A673 (cell line): ENCODE data around the gene GLIPR1L1. TPM values are rescaled to one million over a fixed set of nuclear protein-coding genes. Genes with fewer than 3 reads are reported as not detected.

Experiments used
- BruUV-seq: library from RNA; stranded (reverse); fragments of 400-500 nt; replicated peaks from 2 replicates; lab custom pipeline; 2021; lab: Mats Ljungman, UMichigan
- CTCF ChIA-PET: fragments of 300-600 bp; sonication (Branson Sonifier 250); formaldehyde crosslinking; loops from one replicate; lab custom pipeline; 2022; ENCODE audit warnings: antibody characterized with exemption; lab: Charles Lee
- POLR2A ChIA-PET: fragments of 300-600 bp; sonication (Branson Sonifier 250); formaldehyde crosslinking; loops from one replicate; lab custom pipeline; 2022; ENCODE audit warnings: antibody characterized with exemption; ENCODE audit not compliant: low non-redundant PET; lab: Charles Lee
- DNase-seq: peaks from one replicate; pipeline ENCODE4 v3.0.0-alpha.2; 2015; ENCODE audit warnings: low spot score
- H3K27ac ChIP-seq: fragments of 200-600 bp; sonication (generic); 2 replicates; pipeline ENCODE4 v1.5.1; 2016; ENCODE audit warnings: mixed run types, low read depth, mild to moderate bottlenecking, mixed read lengths, antibody characterized with exemption, low read length; ENCODE audit not compliant: poor library complexity, severe bottlenecking
- H3K27me3 ChIP-seq: fragments of 200-600 bp; sonication (generic); replicated peaks from 2 replicates; pipeline ENCODE4 v1.6.1; 2017; ENCODE audit warnings: mixed run types, low read depth, mild to moderate bottlenecking, mixed read lengths, antibody characterized with exemption, low read length; ENCODE audit not compliant: insufficient read depth, poor library complexity
- H3K36me3 ChIP-seq: fragments of 200-600 bp; sonication (generic); 2 replicates; pipeline ENCODE4 v1.6.1; 2016; ENCODE audit warnings: mixed run types, mild to moderate bottlenecking, mixed read lengths, antibody characterized with exemption, low read length; ENCODE audit not compliant: insufficient read depth, poor library complexity, severe bottlenecking
- H3K4me1 ChIP-seq: fragments of 200-600 bp; sonication (generic); 2 replicates; pipeline ENCODE4 v1.6.1; 2017; ENCODE audit warnings: mixed run types, mild to moderate bottlenecking, mixed read lengths, antibody characterized with exemption, low read length; ENCODE audit not compliant: insufficient read depth, poor library complexity, severe bottlenecking
- H3K4me3 ChIP-seq: fragments of 200-600 bp; sonication (generic); 2 replicates; pipeline ENCODE4 v1.5.1; 2016; ENCODE audit warnings: low read depth, mixed run types, mild to moderate bottlenecking, mixed read lengths, low read length; ENCODE audit not compliant: poor library complexity, severe bottlenecking
- H3K9me3 ChIP-seq: fragments of 200-600 bp; sonication (generic); 2 replicates; pipeline ENCODE4 v1.6.1; 2016; ENCODE audit warnings: mixed run types, low read depth, mild to moderate bottlenecking, mixed read lengths, antibody characterized with exemption, low read length; ENCODE audit not compliant: poor library complexity, severe bottlenecking
- CTCF ChIP-seq: fragments of 300-800, 200-600 bp; sonication (generic); conservative IDR thresholded peaks from 2 replicates; pipeline ENCODE4 v1.5.1; 2017; ENCODE audit warnings: low read depth, mild to moderate bottlenecking, antibody characterized with exemption, low read length, moderate library complexity, mixed read lengths
- EZH2 ChIP-seq: fragments of 200-600 bp; sonication (generic); IDR thresholded peaks from 2 replicates; pipeline ENCODE4 v1.6.1; 2017; ENCODE audit warnings: borderline replicate concordance, low read depth, mild to moderate bottlenecking, mixed read lengths, antibody characterized with exemption, low read length; ENCODE audit not compliant: poor library complexity, severe bottlenecking
- intact Hi-C: fragments of 100-400 bp; cut with micrococcal nuclease; formaldehyde crosslinking; loops from one replicate; pipeline ENCODE4 v1.10.0; 2022; ENCODE audit not compliant: unreplicated experiment
- total RNA-seq: library from RNA; stranded (reverse); gene quantifications from 2 replicates; pipeline ENCODE4 v1.2.3, GENCODE V29; 2021

Gene GLIPR1L1
- total RNA-seq, 1 experiment from 2014 or later = not detected

- ChIA-PET CTCF (no interaction called here), POLR2A (no interaction called here)
- H3K36me3 ChIP-seq = no peaks in the 10 kb centered on the region
- intact Hi-C loops = no loop called here
- no peak for DNase-seq
- no peaks in the 10 kb centered on the region for H3K4me1 ChIP-seq
- H3K27ac ChIP-seq = no peak overlapping the region
- no peak overlapping the region for H3K4me3 ChIP-seq
- no TSS peak for BruUV-seq
- H3K27me3 ChIP-seq = no peaks in the 10 kb centered on the region
- TF ChIP-seq EZH2 (no peak), CTCF (no peak)
- H3K9me3 ChIP-seq = no peaks in the 10 kb centered on the region
Measured at GRCh38 chr12:75327642-75328041, 6.8 kb upstream of the GLIPR1L1 start.

GRCh38 chr12:75329918-75330826 is 4.3 kb upstream of the GLIPR1L1 start, which contains the start of gene CAPS2:
Gene CAPS2 (minus strand): TSS chr12:75330324. CDS start chr12:75326498, 3,826 bp downstream.
- CTCF ChIA-PET = no interaction called here
- no TSS peak for BruUV-seq
- peak within 1 kb of the TSS; percentile 83 for H3K4me3 ChIP-seq
- H3K27me3 ChIP-seq = no peaks in the 10 kb centered on the region
- intact Hi-C loops = loop anchor here (5.0 to 10.0 kb wide), 6 partner anchors 62 to 1125 kb away; partner anchors contain the start of genes GLIPR1, GLIPR1L2 and PHLDA1
- H3K4me1 ChIP-seq = no peaks in the 10 kb centered on the region
- H3K27ac ChIP-seq = peak within 1 kb of the TSS; percentile 60
- DNase-seq = peak; percentile 90
- no peaks in the 10 kb centered on the region for H3K36me3 ChIP-seq
- no peaks in the 10 kb centered on the region for H3K9me3 ChIP-seq
- POLR2A ChIA-PET = no interaction called here
- TF ChIP-seq CTCF (no peak), EZH2 (no peak)

GRCh38 chr12:75337905-75338304 is 3.4 kb downstream of the GLIPR1L1 start:
- Histone ChIP-seq H3K36me3 (no peaks in the 10 kb centered on the region), H3K9me3 (no peaks in the 10 kb centered on the region), H3K4me1 (no peaks in the 10 kb centered on the region), H3K4me3 (no peak overlapping the region), H3K27ac (no peak overlapping the region), H3K27me3 (no peaks in the 10 kb centered on the region)
- CTCF ChIA-PET = no interaction called here
- TF ChIP-seq CTCF = no peak
- TF ChIP-seq EZH2 = no peak
- BruUV-seq = no TSS peak
- no peak for DNase-seq
- intact Hi-C loops = loop anchor here (10.0 kb wide), 2 partner anchors 697 to 1117 kb away; partner anchors contain the start of gene PHLDA1
- POLR2A ChIA-PET = no interaction called here
